ENCODE measurements around the gene FBXW4. TPM values are rescaled to one million over a fixed set of nuclear protein-coding genes. Genes with fewer than 3 reads are reported as not detected.

Gene FBXW4
- total and polyA plus RNA-seq, 2 of the 8 experiments (the other 6 are each of a cell fraction or from before 2014, with no cell fraction given): 29.0 to 32.8 TPM

GRCh38 chr10:101563007-101563406, 132.0 kb downstream of the FBXW4 start:
- no peak overlapping the region for H4K8ac ChIP-seq (ENCODE audit: extremely low read depth, insufficient read depth, low read length)
- no peaks in the 10 kb centered on the region for H3K9me3 ChIP-seq (ENCODE audit: insufficient read depth in 2 of 2, low read depth in 1 of 2, low read length in 1 of 2)
- 75% methylated on average over 3 of the region's 3 CpGs; no CpG with 5 or more reads in 1 of the 2 experiments for WGBS, 2 experiments (ENCODE audit: extremely low coverage in 1 of 2, insufficient coverage in 1 of 2, insufficient read length in 1 of 2, insufficient replicate concordance in 2 of 2, low coverage in 1 of 2, low lambda C conversion rate in 2 of 2, missing lambda C conversion rate in 1 of 2)
- H4K20me1 ChIP-seq (replicated peaks in 1 of 2; ENCODE audit: control insufficient read depth in 1 of 2, insufficient read depth in 2 of 2, low read length in 2 of 2): peaks cover 0 to 4% of the 10 kb centered on the region in 2 experiments
- H4K5ac ChIP-seq (ENCODE audit: insufficient read length, low read depth, low read length): no peak overlapping the region
- no peak overlapping the region for H3K4me3 ChIP-seq (ENCODE audit: extremely low read depth in 1 of 4, insufficient read depth in 2 of 4, low read depth in 3 of 4, low read length in 4 of 4)
- no peak overlapping the region for H2BK15ac ChIP-seq (ENCODE audit: low read length)
- no peak overlapping the region for H4K91ac ChIP-seq (replicated peaks; ENCODE audit: insufficient read length, low read length)
- H3K18ac ChIP-seq (ENCODE audit: extremely low read depth, low read length): no peak overlapping the region
- H3K79me2 ChIP-seq (ENCODE audit: control insufficient read depth in 1 of 2, insufficient read depth in 2 of 2, low read length in 2 of 2): no peaks in the 10 kb centered on the region
- H2BK20ac ChIP-seq (ENCODE audit: low read length): no peak overlapping the region
- no peak overlapping the region for H2BK5ac ChIP-seq (ENCODE audit: low read depth, low read length)
- H3K79me1 ChIP-seq (ENCODE audit: low read depth, low read length): no peaks in the 10 kb centered on the region
- H3K4me2 ChIP-seq (ENCODE audit: insufficient read depth in 1 of 2, low read depth in 2 of 2, low read length in 2 of 2): no peak overlapping the region
- no peak overlapping the region for H3K14ac ChIP-seq (ENCODE audit: insufficient read length)
- H3K23me2 ChIP-seq (ENCODE audit: low read depth, low read length): no peaks in the 10 kb centered on the region; the same call in 1 of the 2 replicates
- FAIRE-seq (no peak), DNase-seq (ENCODE audit: low read depth in 1 of 2, low spot score in 2 of 2) (no peak)
- peaks cover 0 to 6% (median 3%) of the 10 kb centered on the region in 4 experiments; a peak in 4 of 7 replicates for H3K4me1 ChIP-seq (replicated peaks in 1 of 4; ENCODE audit: control insufficient read depth in 3 of 4, insufficient read depth in 4 of 4, low read length in 3 of 4)
- no peak overlapping the region for H3K56ac ChIP-seq (replicated peaks; ENCODE audit: insufficient read length, low read depth, low read length)
- TF ChIP-seq HDAC6 (IDR thresholded peaks at IDR 0.05; ENCODE audit: low read depth, low read length): no peak
- TF ChIP-seq MAX (IDR thresholded peaks at IDR 0.05): no peak
- no peak for TF ChIP-seq CBX5 (IDR thresholded peaks at IDR 0.05; ENCODE audit: low read depth, low read length)
- no peak for TF ChIP-seq RBBP5 (IDR thresholded peaks at IDR 0.05; ENCODE audit: borderline replicate concordance, low read depth, low read length)
- TF ChIP-seq CTBP2 (IDR thresholded peaks at IDR 0.05; ENCODE audit: borderline replicate concordance, insufficient read depth, insufficient read length, low read length): no peak
- TF ChIP-seq SP2 (IDR thresholded peaks at IDR 0.05; ENCODE audit: low read length): no peak
- no peak for TF ChIP-seq SAP30 (IDR thresholded peaks at IDR 0.05; ENCODE audit: insufficient read depth, insufficient replicate concordance, low read length)
- TF ChIP-seq GTF2F1 (IDR thresholded peaks at IDR 0.05; ENCODE audit: borderline replicate concordance, low read depth, low read length): no peak
- no peak for TF ChIP-seq KDM1A (IDR thresholded peaks at IDR 0.05; ENCODE audit: borderline replicate concordance, low read length)
- H3K36me3 ChIP-seq (ENCODE audit: control insufficient read depth in 2 of 4, insufficient read depth in 4 of 4, low read length in 3 of 4): no peaks in the 10 kb centered on the region
- H2AFZ ChIP-seq (ENCODE audit: low read length): no peak overlapping the region
- H3K27me3 ChIP-seq (replicated peaks in 1 of 4; ENCODE audit: control insufficient read depth in 3 of 4, extremely low read depth in 1 of 4, insufficient read depth in 3 of 4, low read length in 3 of 4): peaks cover 2 to 23% (median 20%) of the 10 kb centered on the region in 4 experiments
- ChIA-PET CTCF (ENCODE audit: partially characterized antibody) (interaction anchor here (0.6 to 7.5 kb wide), 8 partner anchors 21 to 401 kb away, joined by 3 to 38 read pairs (median 6); no protein-coding TSS in a partner anchor), POLR2A (ENCODE audit: partially characterized antibody) (interaction anchor here (2.8 kb wide), 1 partner anchor 10 kb away, joined by 9 read pairs; no protein-coding TSS in a partner anchor)
- H3K27ac ChIP-seq (ENCODE audit: low read depth, low read length): no peak overlapping the region
- H3K9ac ChIP-seq (replicated peaks in 1 of 4; ENCODE audit: extremely low read depth in 1 of 4, low read depth in 3 of 4, low read length in 3 of 4): no peak overlapping the region
- H2BK120ac ChIP-seq (replicated peaks; ENCODE audit: low read depth, low read length): no peak overlapping the region
- no peak overlapping the region for H3K4ac ChIP-seq (replicated peaks; ENCODE audit: insufficient read length, low read depth, low read length)
- no peak overlapping the region for H2AK5ac ChIP-seq (ENCODE audit: low read depth, low read length)
- no peak overlapping the region for H3K23ac ChIP-seq (ENCODE audit: insufficient read length)
- H2BK12ac ChIP-seq (ENCODE audit: low read depth, low read length): no peak overlapping the region

Measured in H1 (cell line).